Stimulated activated naive CD4-positive, alpha-beta T cell treated with Interleukin-2 at 50 U/mL for 16 hours (primary cell): ENCODE measurements around the gene FUT8.
"Not testable (repeated sequence)": the region's sequence is repeated elsewhere in the genome, so short reads cannot be mapped to it uniquely, and the experiment has no call there.

Source experiments
- DNase-seq: peaks from one replicate; lab custom pipeline; 2025; lab: John Stamatoyannopoulos, UW

The FUT8 gene

GRCh38 chr14:65623759-65624158 is 211.2 kb downstream of the FUT8 start:
- DNase-seq, result no peak

- no peak for DNase-seq
Observed at GRCh38 chr14:65627315-65627714, 214.8 kb downstream of the FUT8 start.

GRCh38 chr14:65628664-65629063 is 216.1 kb downstream of the FUT8 start:
- DNase-seq, result no peak

GRCh38 chr14:65631040-65631439 is 218.5 kb downstream of the FUT8 start:
- DNase-seq, result no peak

- no peak for DNase-seq
Observed at GRCh38 chr14:65632487-65632886, 220.0 kb downstream of the FUT8 start.

- not testable (repeated sequence) for DNase-seq
Observed at GRCh38 chr14:65633666-65634065, 221.1 kb downstream of the FUT8 start.

- DNase-seq, result peak; percentile 27
Observed at GRCh38 chr14:65637780-65638179, 225.2 kb downstream of the FUT8 start.

GRCh38 chr14:65639216-65639615 is 226.7 kb downstream of the FUT8 start:
- DNase-seq, result no peak

- DNase-seq, result no peak
Observed at GRCh38 chr14:65650826-65651225, 238.3 kb downstream of the FUT8 start.

- no peak for DNase-seq
Observed at GRCh38 chr14:65656554-65656953, 244.0 kb downstream of the FUT8 start.

- no peak for DNase-seq
Observed at GRCh38 chr14:65658202-65658601, 245.7 kb downstream of the FUT8 start.

- no peak for DNase-seq
Observed at GRCh38 chr14:65661865-65662264, 249.3 kb downstream of the FUT8 start.

GRCh38 chr14:65664436-65664835 is 251.9 kb downstream of the FUT8 start:
- no peak for DNase-seq

GRCh38 chr14:65676361-65677014 is 264.0 kb downstream of the FUT8 start:
- DNase-seq, result no peak

GRCh38 chr14:65685572-65685971 is 273.0 kb downstream of the FUT8 start:
- DNase-seq, result no peak

- no peak for DNase-seq
Observed at GRCh38 chr14:65686761-65687160, 274.2 kb downstream of the FUT8 start.

GRCh38 chr14:65689070-65689469 is 276.5 kb downstream of the FUT8 start:
- no peak for DNase-seq

- DNase-seq, result not testable (repeated sequence)
Observed at GRCh38 chr14:65692566-65692965, 280.0 kb downstream of the FUT8 start.

- no peak for DNase-seq
Observed at GRCh38 chr14:65696801-65697200, 284.3 kb downstream of the FUT8 start.

GRCh38 chr14:65703521-65703920 is 291.0 kb downstream of the FUT8 start:
- no peak for DNase-seq

GRCh38 chr14:65703996-65704395 is 291.5 kb downstream of the FUT8 start:
- DNase-seq, result no peak

GRCh38 chr14:65704437-65704836 is 291.9 kb downstream of the FUT8 start:
- DNase-seq, result no peak

GRCh38 chr14:65704850-65705249 is 292.3 kb downstream of the FUT8 start:
- DNase-seq, result peak; percentile 21

GRCh38 chr14:65709576-65709975 is 297.0 kb downstream of the FUT8 start:
- no peak for DNase-seq
